ENCODE results near the gene PKNOX2. TPM values are rescaled to one million over a fixed set of nuclear protein-coding genes. Genes with fewer than 3 reads are reported as not detected.

Gene PKNOX2
- total RNA-seq, 1 donor from 2014 or later: not detected

- ATAC-seq (ENCODE audit: low read depth) (no peak), DNase-seq (no peak)
- Mint-ChIP-seq H3K27ac (no peak overlapping the region), H3K4me1 (peaks cover 14% of the 10 kb centered on the region), H3K4me3 (no peak overlapping the region), H3K36me3 (ENCODE audit: low read depth) (no peaks in the 10 kb centered on the region), H3K9me3 (no peaks in the 10 kb centered on the region), H3K27me3 (peaks cover 36% of the 10 kb centered on the region)
- ChIA-PET POLR2A (interaction anchor here (1.0 to 1.6 kb wide), 3 partner anchors 14 to 171 kb away, joined by 5 to 19 read pairs (median 6); partner anchors contain the start of genes CCDC15, SLC37A2 and TMEM218), CTCF (interaction anchor here (1.0 to 3.8 kb wide), 13 partner anchors 14 to 171 kb away, joined by 3 to 27 read pairs (median 6); partner anchors contain the start of genes CCDC15, SLC37A2 and TMEM218)
- intact Hi-C loops (cut with micrococcal nuclease): loop anchor here (1.0 kb wide), 2 partner anchors 13 to 162 kb away; partner anchors contain the start of gene TMEM218
- TF ChIP-seq CTCF (IDR thresholded peaks at IDR 0.05): no peak
Measured at GRCh38 chr11:125124618-125124992, 39.9 kb upstream of the PKNOX2 start.

GRCh38 chr11:125128450-125128849, 36.1 kb upstream of the PKNOX2 start:
- Mint-ChIP-seq H3K9me3 (no peaks in the 10 kb centered on the region), H3K4me3 (no peak overlapping the region)

GRCh38 chr11:125129316-125129993, 35.1 kb upstream of the PKNOX2 start:
- no peak for ATAC-seq (ENCODE audit: low read depth)
- POLR2A ChIA-PET: no interaction called here
- Mint-ChIP-seq H3K36me3 (ENCODE audit: low read depth) (no peaks in the 10 kb centered on the region), H3K4me3 (no peak overlapping the region), H3K4me1 (peaks cover 6% of the 10 kb centered on the region), H3K27me3 (peaks cover 42% of the 10 kb centered on the region), H3K9me3 (no peaks in the 10 kb centered on the region), H3K27ac (no peak overlapping the region)
- DNase-seq: no peak
- TF ChIP-seq CTCF (IDR thresholded peaks at IDR 0.05): no peak
- CTCF ChIA-PET: interaction anchor here (1.9 to 2.1 kb wide), 2 partner anchors 10 to 13 kb away, joined by 4 to 7 read pairs; no protein-coding TSS in a partner anchor
- intact Hi-C loops (cut with micrococcal nuclease): no loop called here

More at GRCh38 chr11:125128450-125128849, 36.1 kb upstream of the PKNOX2 start:
- Mint-ChIP-seq H3K27ac (no peak overlapping the region), H3K4me1 (peaks cover 14% of the 10 kb centered on the region), H3K36me3 (ENCODE audit: low read depth) (no peaks in the 10 kb centered on the region), H3K27me3 (peaks cover 38% of the 10 kb centered on the region)
- POLR2A ChIA-PET: no interaction called here
- CTCF ChIA-PET: interaction anchor here (1.9 to 2.1 kb wide), 2 partner anchors 12 to 14 kb away, joined by 4 to 7 read pairs; no protein-coding TSS in a partner anchor
- intact Hi-C loops (cut with micrococcal nuclease): no loop called here
- no peak for TF ChIP-seq CTCF (IDR thresholded peaks at IDR 0.05)
- no peak for ATAC-seq (ENCODE audit: low read depth)
- DNase-seq: no peak

- Mint-ChIP-seq H3K27me3 (peaks cover 44% of the 10 kb centered on the region), H3K9me3 (no peaks in the 10 kb centered on the region), H3K4me1 (no peaks in the 10 kb centered on the region), H3K4me3 (no peak overlapping the region), H3K27ac (no peak overlapping the region), H3K36me3 (ENCODE audit: low read depth) (no peaks in the 10 kb centered on the region)
- DNase-seq (no peak), ATAC-seq (ENCODE audit: low read depth) (no peak)
- no peak for TF ChIP-seq CTCF (IDR thresholded peaks at IDR 0.05)
- intact Hi-C loops (cut with micrococcal nuclease): no loop called here
- ChIA-PET CTCF (no interaction called here), POLR2A (no interaction called here)
Measured at GRCh38 chr11:125132071-125132470, 32.5 kb upstream of the PKNOX2 start.

- ChIA-PET CTCF (no interaction called here), POLR2A (no interaction called here)
- H3K9me3 Mint-ChIP-seq: no peaks in the 10 kb centered on the region
- intact Hi-C loops (cut with micrococcal nuclease): no loop called here
- H3K27me3 Mint-ChIP-seq: peaks cover 39% of the 10 kb centered on the region
- H3K4me3 Mint-ChIP-seq: no peak overlapping the region
- no peaks in the 10 kb centered on the region for H3K4me1 Mint-ChIP-seq
- ATAC-seq (ENCODE audit: low read depth) (no peak), DNase-seq (no peak)
- H3K27ac Mint-ChIP-seq: no peak overlapping the region
- H3K36me3 Mint-ChIP-seq (ENCODE audit: low read depth): no peaks in the 10 kb centered on the region
- TF ChIP-seq CTCF (IDR thresholded peaks at IDR 0.05): no peak
Measured at GRCh38 chr11:125132596-125132995, 32.0 kb upstream of the PKNOX2 start.
